Heart left ventricle (tissue), 16 donors: Measurements from ENCODE around the gene TTLL1. TPM values are rescaled to one million over a fixed set of nuclear protein-coding genes. Genes with fewer than 3 reads are reported as not detected.
A peak's percentile ranks its signal among the peaks of the same experiment; 100 is the strongest.
"Not testable (repeated sequence)": the region's sequence is repeated elsewhere in the genome, so short reads cannot be mapped to it uniquely, and the experiment has no call there.

Source experiments
- ATAC-seq, 4 donors: fragments of 200-7000 bp; cut with Tn5 transposase; one replicate each; pipeline ENCODE4 v1.9.1; 2020 to 2022; ENCODE audit warnings: moderate library complexity in 4 of 4, mild to moderate bottlenecking in 3 of 4, moderate number of reproducible peaks in 1 of 4
- DNase-seq, 5 donors: peaks; one replicate each; pipeline ENCODE4 v3.0.0-alpha.2; 2020
- H3K27ac ChIP-seq, 12 donors: fragments of 200-600 bp; sonication (generic) in 4 of 12; one replicate each; pipeline versions ENCODE4 v1.5.0 to v1.8.0; 2016 to 2022; ENCODE audit warnings: mild to moderate bottlenecking in 2 of 12
- H3K27me3 ChIP-seq, 9 donors: fragments of 200-600 bp; sonication (generic) in 2 of 9; one replicate each; pipeline versions ENCODE4 v1.5.1 to v1.8.0; 2016 to 2022; ENCODE audit warnings: mild to moderate bottlenecking in 3 of 9
- H3K36me3 ChIP-seq, 9 donors: fragments of 200-600 bp; sonication (generic) in 2 of 9; one replicate each; pipeline versions ENCODE4 v1.5.0 to v1.8.0; 2018 to 2022; ENCODE audit warnings: mild to moderate bottlenecking in 2 of 9
- H3K4me1 ChIP-seq, 12 donors: fragments of 200-600 bp; sonication (generic) in 4 of 12; one replicate each; pipeline versions ENCODE4 v1.5.0 to v1.8.0; 2016 to 2022; ENCODE audit warnings: mild to moderate bottlenecking in 3 of 12
- H3K4me3 ChIP-seq, 12 donors: fragments of 200-600 bp; sonication (generic) in 4 of 12; one replicate each; pipeline versions ENCODE4 v1.5.0 to v1.8.0; 2017 to 2022; ENCODE audit warnings: mild to moderate bottlenecking in 9 of 12, moderate library complexity in 4 of 12
- H3K9me3 ChIP-seq, 12 donors: fragments of 200-600 bp; sonication (generic) in 4 of 12; one replicate each; pipeline versions ENCODE4 v1.5.0 to v1.8.0; 2016 to 2022; ENCODE audit warnings: mild to moderate bottlenecking in 1 of 12
- POLR2A ChIP-seq, 2 donors: fragments of 450-650 bp; IDR thresholded peaks; one replicate each; pipeline ENCODE4 v1.6.1; 2017; ENCODE audit warnings: antibody characterized with exemption in 2 of 2, mild to moderate bottlenecking in 2 of 2, moderate library complexity in 2 of 2
- WGBS, 4 donors: extraction: QIAGEN DNeasy Blood & Tissue Kit in 2 of 4; methylation state at CpG; one replicate each; pipeline versions ENCODE4 v1.1.5 to v1.1.7; 2013 to 2018; 5-methylcytosine and 5-hydroxymethylcytosine counted together
- intact Hi-C, 10 donors: fragments of 100-400 bp; cut with DNase I; formaldehyde crosslinking; loops; one replicate each; pipeline versions ENCODE4 v1.11.1 to v1.14.2; 2022
- polyA plus RNA-seq, 2 donors: library from polyadenylated mRNA; stranded (reverse); fragments of 200-250 nt; gene quantifications; one replicate each; pipeline ENCODE4 v1.2.3, GENCODE V29; 2013
- total RNA-seq, 9 donors: library from RNA; depleted of rRNA in 2 of 9; stranded (reverse); fragments of >200 nt in 2 of 9; fragmentation: NEBNext Ultra II Directional in 3 of 9; extraction: Animal tissue kit (Norgen Biotek cat#: 25700) in 3 of 9; gene quantifications; one replicate each; pipeline versions ENCODE4 v1.1.0 to v1.2.4, GENCODE V29; 2016 to 2023
- TF ChIP-seq, protein P1 (sequence below), 12 donors: fragments of 200-600 bp; sonication (generic) in 4 of 12; IDR thresholded peaks; one replicate each; pipeline versions ENCODE4 v1.5.0 to v1.8.0; 2018 to 2022; ENCODE audit warnings: antibody characterized with exemption in 12 of 12, mild to moderate bottlenecking in 5 of 12
- donor health status: ischemic (EF 13 %, LVEDD 7.1; RV severe dilation, severe dysfunction).
- donor health status: healthy with polysubstance abuse.
- donor health status: DM: no; HTN: yes; CAD: no.
- donor health status: DM: no; HTN: no; CAD: no.
- donor health status: ischemic (EF 25% LVEDD 6.9; RV normal size, moderate dysfunction).
- donor health status: ischemic (EF 25% LVEDD 5.7; RV mildly dilated, moderate dysfunction).
- donor health status: healthy.
- donor health status: DM: yes; HTN: yes; CAD: no.
- donor health status: ischemic (EF 35%, LVEDD 5.7; RV mildly dilated, moderate dysfunction).
- donor health status: nonischemic (EF 11% LVEDD 7.7; RV severe dilation, severe dysfunction).
- donor health status: DM: yes; HTN: yes; CAD: no.
- donor health status: PGD.
- donor health status: ischemic (EF 29% LVEDD 5.4; RV normal size, mild dysfunction).
- donor health status: nonischemic (EF 23%, LVEDD 6.1; RV moderate dilation, normal function).

TTLL1 gene
- total and polyA plus RNA-seq, 11 donors, result 4.4 to 13.2 (median 7.5) TPM

DNA sequence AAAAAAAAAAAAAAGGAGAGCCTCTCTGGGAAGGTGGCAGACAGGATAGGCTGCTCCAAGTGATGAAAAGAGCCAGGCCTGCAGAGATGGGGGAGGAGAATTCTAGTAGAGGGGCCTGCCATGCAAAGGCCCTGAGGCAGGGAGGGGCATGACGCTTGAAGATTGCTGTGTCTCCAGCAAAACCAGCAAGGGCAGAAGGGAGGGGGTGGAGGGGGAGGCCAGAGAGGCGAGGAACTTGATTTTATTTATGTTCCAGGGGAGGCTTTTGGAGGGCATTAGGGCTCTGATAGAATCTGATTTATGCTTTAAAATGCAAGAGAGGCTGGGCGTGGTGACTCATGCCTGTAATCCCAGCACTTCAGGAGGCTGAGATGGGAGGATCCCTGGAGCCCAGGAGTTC lies 57.6 kb downstream of the TTLL1 start:
- Histone ChIP-seq H3K27me3 (no peaks in the 10 kb centered on the region), H3K4me3 (no peak overlapping the region), H3K36me3 (no peaks in the 10 kb centered on the region), H3K9me3 (no peaks in the 10 kb centered on the region), H3K27ac (no peak overlapping the region), H3K4me1 (peaks cover 0 to 24% (median 0%) of the 10 kb centered on the region in 12 donors)
- intact Hi-C loops, result loop anchor here in 6 of 10 donors (5.0 to 10.0 kb wide), 2 partner anchors 164 to 167 kb away; no protein-coding TSS in a partner anchor
- TF ChIP-seq, protein P1, sequence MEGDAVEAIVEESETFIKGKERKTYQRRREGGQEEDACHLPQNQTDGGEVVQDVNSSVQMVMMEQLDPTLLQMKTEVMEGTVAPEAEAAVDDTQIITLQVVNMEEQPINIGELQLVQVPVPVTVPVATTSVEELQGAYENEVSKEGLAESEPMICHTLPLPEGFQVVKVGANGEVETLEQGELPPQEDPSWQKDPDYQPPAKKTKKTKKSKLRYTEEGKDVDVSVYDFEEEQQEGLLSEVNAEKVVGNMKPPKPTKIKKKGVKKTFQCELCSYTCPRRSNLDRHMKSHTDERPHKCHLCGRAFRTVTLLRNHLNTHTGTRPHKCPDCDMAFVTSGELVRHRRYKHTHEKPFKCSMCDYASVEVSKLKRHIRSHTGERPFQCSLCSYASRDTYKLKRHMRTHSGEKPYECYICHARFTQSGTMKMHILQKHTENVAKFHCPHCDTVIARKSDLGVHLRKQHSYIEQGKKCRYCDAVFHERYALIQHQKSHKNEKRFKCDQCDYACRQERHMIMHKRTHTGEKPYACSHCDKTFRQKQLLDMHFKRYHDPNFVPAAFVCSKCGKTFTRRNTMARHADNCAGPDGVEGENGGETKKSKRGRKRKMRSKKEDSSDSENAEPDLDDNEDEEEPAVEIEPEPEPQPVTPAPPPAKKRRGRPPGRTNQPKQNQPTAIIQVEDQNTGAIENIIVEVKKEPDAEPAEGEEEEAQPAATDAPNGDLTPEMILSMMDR (IDR thresholded peaks at IDR 0.05), result no peak
- TF ChIP-seq POLR2A (IDR thresholded peaks at IDR 0.05), result no peak
- WGBS, 4 donors, result 78 to 97% (median 86%) methylated on average over 3 of the region's 3 CpGs
- no peak for ATAC-seq
- no peak for DNase-seq

DNA sequence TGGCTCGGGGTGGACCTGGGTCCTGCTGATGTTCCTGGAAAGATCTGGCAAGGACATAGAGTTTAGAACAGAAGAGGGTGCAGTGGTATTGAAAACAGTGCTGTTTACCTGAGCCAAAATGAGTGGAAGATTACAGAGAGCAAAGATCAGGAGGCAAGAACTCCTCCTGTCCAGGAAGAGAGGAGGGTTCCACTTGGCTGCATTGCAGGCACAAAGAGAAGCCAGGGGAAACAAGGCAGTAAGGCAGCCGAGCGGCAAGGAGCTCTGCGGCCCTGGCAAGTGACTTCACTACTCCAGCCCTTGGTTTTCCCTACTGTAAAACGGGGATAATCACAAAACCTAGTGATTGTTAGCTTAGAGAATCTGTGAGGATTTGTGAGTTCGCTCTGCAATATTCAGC lies 70.6 kb downstream of the TTLL1 start:
- WGBS, 4 donors, result 83 to 96% (median 89%) methylated on average over 6 of the region's 6 CpGs
- no peak for ATAC-seq
- Histone ChIP-seq H3K4me3 (no peak overlapping the region), H3K9me3 (no peaks in the 10 kb centered on the region), H3K27me3 (no peaks in the 10 kb centered on the region), H3K4me1 (peaks cover 0 to 21% (median 5%) of the 10 kb centered on the region in 12 donors), H3K36me3 (no peaks in the 10 kb centered on the region), H3K27ac (no peak overlapping the region)
- TF ChIP-seq, protein P1 (IDR thresholded peaks at IDR 0.05), result no peak
- no peak for TF ChIP-seq POLR2A (IDR thresholded peaks at IDR 0.05)
- DNase-seq, result no peak
- intact Hi-C loops, result loop anchor here in 4 of 10 donors (10.0 kb wide), 4 partner anchors 54 to 144 kb away; no protein-coding TSS in a partner anchor

DNA sequence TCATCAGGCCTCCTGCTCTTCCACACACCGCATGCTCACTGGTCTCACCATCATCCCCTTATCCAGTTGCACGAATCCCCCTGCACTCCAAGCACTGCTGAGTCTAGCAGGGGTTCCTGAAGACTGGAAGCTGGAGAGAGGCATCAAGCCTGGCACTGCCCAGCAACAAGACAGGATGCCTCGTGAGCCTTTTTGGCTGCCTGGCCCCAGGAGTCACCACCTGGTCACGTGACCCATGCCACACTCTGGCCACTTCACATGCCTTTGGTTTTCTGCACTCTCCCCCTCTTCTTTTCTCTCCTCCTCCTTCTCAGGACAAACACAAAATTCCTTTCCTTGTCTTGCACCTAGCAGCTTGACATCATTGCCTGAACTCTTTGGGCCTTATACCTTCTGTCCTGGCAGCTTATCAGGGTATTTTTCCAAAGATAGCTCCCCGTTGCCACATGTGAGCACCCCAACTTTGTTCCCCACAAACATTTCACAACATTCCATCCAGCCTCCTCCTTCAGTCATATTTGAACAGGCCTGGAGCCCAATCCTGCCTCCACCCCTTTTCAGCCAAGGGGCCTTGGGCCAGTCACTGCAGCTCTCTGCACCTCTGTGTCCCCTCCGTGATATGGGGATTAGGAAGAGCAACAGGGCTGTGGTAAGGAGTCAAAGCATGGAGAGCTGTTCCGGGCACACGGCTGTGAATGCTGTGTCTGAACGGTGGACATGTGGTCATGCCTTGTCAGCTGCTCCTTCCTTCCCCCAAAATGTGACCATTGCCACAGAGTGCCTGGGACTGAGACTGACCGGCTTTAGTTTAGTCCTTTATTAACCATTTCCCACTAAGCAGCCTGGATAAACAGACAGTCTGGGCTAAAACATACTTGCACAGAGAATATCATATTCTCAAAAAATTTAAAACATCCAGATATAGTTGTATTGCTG lies 71.4 kb downstream of the TTLL1 start:
- DNase-seq (peak in 1 of 5 donors; percentile 57), ATAC-seq (no peak)
- no peaks in the 10 kb centered on the region for H3K9me3 ChIP-seq
- H3K27me3 ChIP-seq, result no peaks in the 10 kb centered on the region
- WGBS, 4 donors, result 56 to 75% (median 70%) methylated on average over 10 of the region's 10 CpGs
- no peaks in the 10 kb centered on the region for H3K36me3 ChIP-seq
- intact Hi-C loops, result loop anchor here in 4 of 10 donors (10.0 kb wide), 4 partner anchors 53 to 143 kb away; no protein-coding TSS in a partner anchor
- TF ChIP-seq, protein P1 (IDR thresholded peaks at IDR 0.05), result no peak
- TF ChIP-seq POLR2A (IDR thresholded peaks at IDR 0.05), result no peak
- no peak overlapping the region for H3K27ac ChIP-seq
- no peak overlapping the region for H3K4me3 ChIP-seq
- peaks cover 0 to 29% (median 11%) of the 10 kb centered on the region in 12 donors for H3K4me1 ChIP-seq

DNA sequence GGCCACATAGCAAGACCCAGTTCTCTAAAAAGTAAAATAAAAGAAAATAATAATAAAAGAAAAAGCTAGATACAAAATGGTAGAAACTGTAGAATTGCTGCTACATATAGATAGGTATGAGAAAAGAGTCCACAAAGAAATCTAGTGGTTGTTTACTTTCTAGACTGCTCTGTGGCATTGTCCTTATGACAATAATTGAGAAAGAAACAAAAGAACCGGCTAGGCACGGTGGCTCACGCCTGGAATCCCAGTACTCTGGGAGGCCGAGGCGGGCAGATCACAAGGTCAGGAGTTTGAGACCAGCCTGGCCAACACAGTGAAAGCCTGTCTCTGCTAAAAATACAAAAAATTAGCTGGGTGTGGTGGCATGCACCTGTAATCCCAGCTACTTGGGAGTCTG lies 73.0 kb downstream of the TTLL1 start:
- WGBS, 4 donors, result 92 to 98% (median 96%) methylated on average over 5 of the region's 5 CpGs
- not testable (repeated sequence) for H3K36me3 ChIP-seq, ATAC-seq, H3K27ac ChIP-seq, H3K27me3 ChIP-seq, H3K9me3 ChIP-seq, DNase-seq
- H3K4me3 ChIP-seq, result peak overlapping the region in 1 of 12 donors; percentile 97
- H3K4me1 ChIP-seq, result peaks cover 0 to 37% (median 11%) of the 10 kb centered on the region in 12 donors
- intact Hi-C loops, result loop anchor here in 4 of 10 donors (10.0 kb wide), 4 partner anchors 51 to 141 kb away; no protein-coding TSS in a partner anchor
